ENCODE measurements around the gene MGST2.
"Not testable (repeated sequence)": the region's sequence is repeated elsewhere in the genome, so short reads cannot be mapped to it uniquely, and the experiment has no call there.

GRCh38 chr4:139632739-139633138 lies 32.9 kb upstream of the MGST2 start:
- TF ChIP-seq POLR2A (IDR thresholded peaks at IDR 0.05; ENCODE audit: extremely low read depth, insufficient read length); MAX (IDR thresholded peaks at IDR 0.05; ENCODE audit: low read depth, low read length); CTCF (IDR thresholded peaks at IDR 0.05; ENCODE audit: low read depth, low read length): not testable (repeated sequence)
